ENCODE results near the gene KCNQ1.

DNA sequence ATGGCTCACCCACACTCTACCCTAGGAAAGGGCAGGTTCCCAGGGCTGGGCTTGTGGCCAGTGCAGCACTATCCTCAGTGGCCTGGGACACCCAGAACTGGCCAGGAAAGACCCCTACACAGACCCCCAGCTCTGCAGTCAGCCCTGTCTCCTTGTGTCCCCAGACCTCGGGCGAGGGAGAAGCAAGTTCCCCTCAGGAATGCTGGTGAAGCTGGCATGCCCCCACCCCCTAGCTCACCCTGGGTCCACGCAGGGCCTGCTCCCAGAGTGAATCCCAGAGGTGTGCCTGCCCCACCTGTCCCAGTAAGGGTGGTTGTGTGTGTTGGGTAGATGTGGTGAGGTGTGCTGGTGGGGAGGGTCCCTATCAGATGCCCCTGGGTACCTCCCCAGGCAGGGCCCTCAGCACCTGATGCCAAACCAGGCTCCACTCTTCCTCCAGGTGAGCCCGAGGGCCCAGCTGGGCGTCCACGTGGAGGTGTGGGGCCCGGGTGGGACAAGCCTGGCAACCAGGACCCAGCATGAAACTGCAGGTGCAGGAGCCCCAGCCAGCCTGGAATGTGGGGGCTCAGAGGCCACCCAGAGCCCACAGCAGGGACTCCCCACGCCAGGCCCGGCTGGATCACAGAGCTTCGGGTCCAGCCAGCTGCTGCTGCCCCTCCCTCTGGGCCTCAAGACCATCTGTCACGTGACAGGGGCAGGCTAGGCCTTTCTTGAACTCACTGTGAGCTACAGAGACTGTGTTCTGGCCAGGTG is 303.4 kb downstream of the KCNQ1 start:
- TF ChIP-seq, protein P1, sequence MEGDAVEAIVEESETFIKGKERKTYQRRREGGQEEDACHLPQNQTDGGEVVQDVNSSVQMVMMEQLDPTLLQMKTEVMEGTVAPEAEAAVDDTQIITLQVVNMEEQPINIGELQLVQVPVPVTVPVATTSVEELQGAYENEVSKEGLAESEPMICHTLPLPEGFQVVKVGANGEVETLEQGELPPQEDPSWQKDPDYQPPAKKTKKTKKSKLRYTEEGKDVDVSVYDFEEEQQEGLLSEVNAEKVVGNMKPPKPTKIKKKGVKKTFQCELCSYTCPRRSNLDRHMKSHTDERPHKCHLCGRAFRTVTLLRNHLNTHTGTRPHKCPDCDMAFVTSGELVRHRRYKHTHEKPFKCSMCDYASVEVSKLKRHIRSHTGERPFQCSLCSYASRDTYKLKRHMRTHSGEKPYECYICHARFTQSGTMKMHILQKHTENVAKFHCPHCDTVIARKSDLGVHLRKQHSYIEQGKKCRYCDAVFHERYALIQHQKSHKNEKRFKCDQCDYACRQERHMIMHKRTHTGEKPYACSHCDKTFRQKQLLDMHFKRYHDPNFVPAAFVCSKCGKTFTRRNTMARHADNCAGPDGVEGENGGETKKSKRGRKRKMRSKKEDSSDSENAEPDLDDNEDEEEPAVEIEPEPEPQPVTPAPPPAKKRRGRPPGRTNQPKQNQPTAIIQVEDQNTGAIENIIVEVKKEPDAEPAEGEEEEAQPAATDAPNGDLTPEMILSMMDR (IDR thresholded peaks at IDR 0.05; ENCODE audit: borderline replicate concordance, extremely low read depth, low read length, poor library complexity, severe bottlenecking): no peak
- TF ChIP-seq EZH2 (IDR thresholded peaks at IDR 0.05; ENCODE audit: borderline replicate concordance, low read depth, low read length, severe bottlenecking): no peak
